ENCODE data around the gene THBS2. TPM values are rescaled to one million over a fixed set of nuclear protein-coding genes. Genes with fewer than 3 reads are reported as not detected.

The THBS2 gene
- total RNA-seq, 1 donor from 2014 or later, result 6.9 TPM

GRCh38 chr6:169256518-169256917 is 2.9 kb upstream of the THBS2 start:
- intact Hi-C loops (cut with micrococcal nuclease), result no loop called here

GRCh38 chr6:169256061-169256460 is 2.4 kb upstream of the THBS2 start:
- H3K27ac ChIP-seq (replicated peaks), result no peak overlapping the region
- no peaks in the 10 kb centered on the region for H3K36me3 ChIP-seq
- intact Hi-C loops (cut with micrococcal nuclease), result no loop called here
- no peak for TF ChIP-seq CTCF (IDR thresholded peaks at IDR 0.05; ENCODE audit: borderline replicate concordance)
- no peak for DNase-seq
- H3K9me3 ChIP-seq (replicated peaks), result peaks cover 7% of the 10 kb centered on the region
- no peak overlapping the region for H3K4me3 ChIP-seq
- peaks cover 73% of the 10 kb centered on the region for H3K27me3 ChIP-seq (ENCODE audit: low read depth)
- peaks cover 12% of the 10 kb centered on the region for H3K4me1 ChIP-seq

More at GRCh38 chr6:169256518-169256917, 2.9 kb upstream of the THBS2 start:
- Histone ChIP-seq H3K4me1 (peaks cover 12% of the 10 kb centered on the region), H3K27ac (replicated peaks) (no peak overlapping the region), H3K4me3 (no peak overlapping the region), H3K27me3 (ENCODE audit: low read depth) (peaks cover 68% of the 10 kb centered on the region), H3K36me3 (no peaks in the 10 kb centered on the region), H3K9me3 (replicated peaks) (peaks cover 7% of the 10 kb centered on the region)
- no peak for TF ChIP-seq CTCF (IDR thresholded peaks at IDR 0.05; ENCODE audit: borderline replicate concordance)
- no peak for DNase-seq

GRCh38 chr6:169255643-169256042 is 2.0 kb upstream of the THBS2 start:
- TF ChIP-seq CTCF (IDR thresholded peaks at IDR 0.05; ENCODE audit: borderline replicate concordance), result no peak
- intact Hi-C loops (cut with micrococcal nuclease), result no loop called here
- Histone ChIP-seq H3K36me3 (no peaks in the 10 kb centered on the region), H3K4me1 (peaks cover 13% of the 10 kb centered on the region), H3K9me3 (replicated peaks) (peaks cover 7% of the 10 kb centered on the region), H3K4me3 (no peak overlapping the region), H3K27ac (replicated peaks) (no peak overlapping the region), H3K27me3 (ENCODE audit: low read depth) (peaks cover 77% of the 10 kb centered on the region)
- DNase-seq, result no peak

- DNase-seq, result no peak
- no peak for TF ChIP-seq CTCF (IDR thresholded peaks at IDR 0.05; ENCODE audit: borderline replicate concordance)
- peaks cover 7% of the 10 kb centered on the region for H3K9me3 ChIP-seq (replicated peaks)
- peaks cover 87% of the 10 kb centered on the region for H3K27me3 ChIP-seq (ENCODE audit: low read depth)
- intact Hi-C loops (cut with micrococcal nuclease), result no loop called here
- H3K4me1 ChIP-seq, result peaks cover 16% of the 10 kb centered on the region
- no peak overlapping the region for H3K27ac ChIP-seq (replicated peaks)
- H3K36me3 ChIP-seq, result no peaks in the 10 kb centered on the region
- H3K4me3 ChIP-seq, result peak overlapping the region; percentile 54
Observed at GRCh38 chr6:169254456-169255316, 1.0 kb upstream of the THBS2 start.

GRCh38 chr6:169252505-169253189 is 999 bp downstream of the THBS2 start:
- Histone ChIP-seq H3K9me3 (replicated peaks) (peaks cover 2% of the 10 kb centered on the region), H3K27me3 (ENCODE audit: low read depth) (peaks cover 85% of the 10 kb centered on the region), H3K4me3 (peak overlapping the region; percentile 54), H3K4me1 (peaks cover 16% of the 10 kb centered on the region), H3K36me3 (peaks cover 2% of the 10 kb centered on the region), H3K27ac (replicated peaks) (peak overlapping the region; percentile 22)
- no peak for TF ChIP-seq CTCF (IDR thresholded peaks at IDR 0.05; ENCODE audit: borderline replicate concordance)
- intact Hi-C loops (cut with micrococcal nuclease), result no loop called here
- no peak for DNase-seq
